Activated CD8-positive, alpha-beta memory T cell treated with anti-CD3 and anti-CD28 coated beads, Interleukin-2, amount 50 U/mL, for 4 hours (primary cell): ENCODE results near the gene LCN2.

Experiments
- DNase-seq: peaks from one replicate; pipeline ENCODE4 v3.0.0-alpha.2; 2020

The LCN2 gene

GRCh38 chr9:128115187-128116103, 33.8 kb upstream of the LCN2 start:
- DNase-seq: no peak

DNA sequence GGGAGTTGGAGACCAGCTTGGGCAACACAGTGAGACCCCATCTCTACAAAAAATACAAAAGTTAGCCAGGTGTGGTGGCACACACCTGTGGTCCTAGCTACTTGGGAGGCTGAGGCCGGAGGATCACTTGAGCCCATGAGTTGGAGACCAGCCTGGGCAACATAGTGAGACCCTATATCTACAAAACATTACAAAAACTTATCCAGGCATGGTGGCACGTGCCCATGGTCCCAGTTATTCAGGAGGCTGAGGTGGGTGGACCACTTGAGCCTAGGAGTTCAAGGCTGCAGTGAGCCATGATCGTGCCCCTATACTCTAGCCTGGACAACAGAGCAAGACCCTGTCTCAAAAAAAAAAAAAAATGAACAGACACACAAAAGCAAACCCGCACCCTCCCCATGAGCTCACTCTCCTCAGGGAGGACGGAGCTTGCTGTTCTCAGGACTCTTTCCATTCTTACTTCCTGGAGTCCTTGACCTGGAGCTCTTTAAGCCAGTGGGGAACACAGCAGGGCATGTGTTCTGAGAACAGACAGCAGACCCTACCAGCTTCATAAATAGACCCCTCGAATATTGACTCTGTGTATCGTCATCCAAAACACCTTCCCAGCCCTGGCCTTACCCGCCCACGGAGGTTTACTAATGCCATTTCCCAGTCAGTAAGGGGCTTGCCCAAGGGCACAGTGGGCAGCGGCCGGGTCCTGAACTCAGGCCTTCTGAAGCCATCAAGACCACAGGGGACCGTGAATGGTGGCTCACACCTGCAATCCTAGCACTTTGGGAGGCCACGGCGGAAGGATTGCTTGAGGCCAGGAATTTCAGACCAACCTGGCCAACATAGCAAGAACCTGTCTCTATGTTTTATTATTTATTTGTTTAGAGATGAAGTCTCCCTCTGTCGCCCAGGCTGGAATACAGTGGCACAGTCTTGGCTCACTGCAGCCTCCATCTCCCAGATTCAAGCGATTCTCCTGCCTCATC, 32.9 kb upstream of the LCN2 start:
- no peak for DNase-seq

GRCh38 chr9:128117613-128118471, 31.4 kb upstream of the LCN2 start:
- DNase-seq: peak; percentile 99

- no peak for DNase-seq
These were observed 30.8 kb upstream of the LCN2 start for GRCh38 chr9:128118472-128118857.

DNA sequence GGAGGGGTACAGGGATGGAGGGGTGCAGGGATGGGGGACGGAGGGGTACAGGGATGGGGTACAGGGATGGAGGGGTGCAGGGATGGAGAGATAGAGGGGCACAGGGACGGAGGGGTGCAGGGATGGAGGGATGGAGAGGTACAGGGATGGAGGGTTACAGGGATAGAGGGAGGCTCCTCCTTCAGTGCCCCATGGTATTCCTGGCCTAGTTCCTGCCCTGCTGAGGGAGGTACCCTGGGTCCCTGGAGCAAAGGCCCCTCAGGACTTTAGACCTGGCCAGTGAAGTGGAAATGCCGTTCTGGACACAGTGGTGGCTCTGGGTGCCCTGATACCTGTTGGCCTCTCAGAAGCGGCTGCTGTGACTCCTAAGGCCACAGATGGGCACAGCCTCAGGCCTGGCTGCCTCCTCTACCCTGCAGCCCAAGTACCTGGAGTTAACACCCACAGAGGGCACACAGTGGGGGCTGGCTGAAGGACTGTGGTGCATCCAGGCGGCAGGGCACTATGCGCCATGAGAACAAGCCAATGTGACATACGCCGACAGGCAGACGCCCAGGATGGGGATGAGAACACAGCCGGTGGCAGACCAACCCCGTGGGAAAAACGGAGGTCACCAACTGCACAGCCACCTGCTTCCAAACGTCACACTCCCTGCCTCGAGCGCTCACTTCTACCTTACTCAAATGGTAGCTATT, 30.1 kb upstream of the LCN2 start:
- no peak for DNase-seq

GRCh38 chr9:128120061-128120740, 29.1 kb upstream of the LCN2 start:
- no peak for DNase-seq

DNA sequence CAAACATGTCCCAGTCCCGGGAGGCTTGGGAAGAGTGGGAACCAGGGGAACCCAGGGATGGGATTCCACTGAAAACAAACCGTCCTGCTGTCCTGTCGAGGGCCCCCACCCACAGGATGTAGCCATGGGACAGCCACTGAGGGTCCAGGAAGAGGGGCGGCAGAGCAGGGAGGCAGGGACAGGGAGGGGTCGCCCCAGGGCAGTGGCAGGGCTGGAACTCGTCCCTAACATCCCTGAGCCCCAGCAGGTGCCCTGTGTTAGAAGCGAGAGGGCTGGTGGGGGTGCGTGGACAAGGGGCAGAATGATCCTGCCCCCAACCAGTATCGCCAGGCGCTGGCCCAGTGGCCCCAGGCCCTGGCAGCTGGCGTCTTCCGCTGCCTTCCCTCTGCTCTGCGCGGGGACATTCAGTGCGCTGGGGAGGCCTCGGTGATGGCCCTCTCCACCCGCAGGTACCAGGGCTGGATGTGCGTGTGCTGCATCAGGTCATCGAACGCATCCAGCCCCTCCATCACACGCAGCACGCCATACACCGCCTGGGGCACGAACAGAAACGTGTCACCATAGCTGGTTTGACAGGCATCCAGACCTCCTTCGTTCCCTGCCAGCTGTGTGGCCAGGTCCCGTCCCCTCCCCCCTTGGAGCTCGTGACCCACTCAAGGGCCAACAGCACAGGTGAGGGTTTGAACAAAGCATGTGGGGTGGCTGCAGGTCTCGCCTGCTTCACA, 28.4 kb upstream of the LCN2 start:
- no peak for DNase-seq

- DNase-seq: no peak
These were observed 27.8 kb upstream of the LCN2 start for GRCh38 chr9:128121466-128121810.

GRCh38 chr9:128121924-128122808, 27.1 kb upstream of the LCN2 start:
- DNase-seq: no peak

GRCh38 chr9:128122809-128123175, 26.5 kb upstream of the LCN2 start:
- DNase-seq: no peak

DNA sequence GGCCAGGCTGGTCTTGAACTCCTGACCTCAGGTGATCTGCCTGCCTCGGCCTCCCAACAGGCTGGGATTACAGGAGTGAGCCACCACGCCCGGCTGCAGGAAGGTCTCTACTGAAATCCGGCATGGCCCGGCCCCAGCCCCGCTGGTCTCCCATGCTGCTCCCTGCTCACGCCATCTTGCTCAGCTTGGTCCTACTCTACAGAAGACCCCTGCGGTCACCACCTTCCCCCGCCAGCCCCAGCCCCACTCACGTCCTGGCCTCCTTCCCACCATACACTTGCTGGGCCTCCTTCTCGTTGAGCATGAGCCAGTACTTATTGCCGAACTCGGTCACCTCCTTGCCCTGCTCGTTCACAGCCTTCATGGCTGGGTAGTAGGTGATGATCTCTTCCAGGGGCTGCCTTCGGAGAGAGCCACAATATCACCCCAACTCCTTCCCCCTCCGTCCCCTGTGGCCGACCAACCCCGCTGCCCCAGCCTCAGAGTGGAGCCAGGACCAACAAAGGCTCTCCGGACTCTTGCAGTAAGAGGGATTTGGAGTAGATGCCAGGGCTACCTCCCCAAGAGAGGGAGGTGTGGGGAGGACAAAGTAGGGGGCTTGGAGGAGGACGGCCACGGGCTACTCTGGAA, 25.7 kb upstream of the LCN2 start:
- DNase-seq: no peak

GRCh38 chr9:128124451-128124850, 24.8 kb upstream of the LCN2 start:
- no peak for DNase-seq

- peak; percentile 37 for DNase-seq
These were observed 24.2 kb upstream of the LCN2 start for GRCh38 chr9:128124873-128125579.

DNA sequence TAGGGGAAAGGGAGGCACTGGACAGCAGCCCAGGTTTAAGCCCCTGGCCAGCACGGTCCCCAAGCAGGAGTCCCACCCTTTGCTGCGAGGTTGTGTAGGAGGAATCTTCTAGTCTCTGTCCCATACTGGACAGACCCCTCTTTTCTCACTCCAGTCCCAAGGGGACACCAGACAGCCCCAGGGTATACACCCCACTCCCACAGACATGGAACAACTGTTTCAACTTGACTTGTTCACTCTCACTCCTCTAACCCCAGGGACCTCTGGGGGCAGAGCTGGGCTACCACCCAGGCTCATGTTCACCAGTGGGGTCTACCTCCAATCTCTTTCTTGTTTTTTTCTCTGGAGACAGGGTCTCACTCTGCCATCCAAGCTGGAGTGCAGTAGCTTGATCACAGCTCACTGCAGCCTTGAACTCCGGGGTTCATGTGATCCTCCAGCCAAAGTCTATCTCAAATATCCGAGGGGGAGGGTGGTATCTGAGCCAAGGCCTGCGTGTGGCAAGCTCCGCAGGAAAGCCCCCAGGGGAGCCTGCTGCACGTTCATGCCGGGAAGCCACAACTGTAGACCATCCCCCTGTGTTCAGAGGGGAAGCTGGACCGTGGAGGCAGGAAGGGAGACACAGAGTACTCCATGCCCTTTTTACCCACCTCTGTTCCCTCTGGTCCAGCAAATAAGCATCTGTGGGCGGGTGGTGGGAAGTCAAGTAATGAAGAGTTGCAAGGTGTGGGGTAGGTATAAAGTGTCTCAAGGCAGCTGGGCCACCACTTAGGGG, 23.5 kb upstream of the LCN2 start:
- DNase-seq: no peak

DNA sequence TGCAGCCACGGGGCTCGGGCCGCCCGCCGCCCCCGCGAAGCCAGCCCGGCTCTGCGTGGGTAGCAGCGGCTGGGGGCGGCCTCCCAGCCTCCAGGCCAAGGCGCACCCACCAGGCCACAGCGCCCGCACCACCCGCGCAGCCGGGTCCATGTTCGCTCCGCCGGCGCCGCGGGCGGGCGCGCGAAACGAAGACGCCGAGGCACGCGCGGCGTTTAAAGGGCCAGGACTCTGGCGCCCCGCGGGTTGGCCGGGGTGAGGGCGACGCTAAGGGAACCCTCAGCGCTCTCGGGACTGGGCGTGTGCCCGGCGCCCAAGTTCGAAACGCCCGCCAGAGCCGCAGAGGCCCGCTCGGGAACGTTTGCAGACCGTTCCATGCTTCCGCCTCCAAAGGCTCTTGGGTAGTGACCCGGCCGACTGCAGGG, 21.7 kb upstream of the LCN2 start, which contains the start of gene PTGES2:
Gene PTGES2 (minus strand): TSS at position 162 of the 422 bp plus-strand sequence. CDS start 12 bp downstream, at position 150.
- DNase-seq: peak; percentile 84

- DNase-seq: peak; percentile 82
These were observed 21.0 kb upstream of the LCN2 start for GRCh38 chr9:128127990-128128835.
